ENCODE results near the gene TEX38.
"Not testable (repeated sequence)": the region's sequence is repeated elsewhere in the genome, so short reads cannot be mapped to it uniquely, and the experiment has no call there.

The TEX38 gene

DNA sequence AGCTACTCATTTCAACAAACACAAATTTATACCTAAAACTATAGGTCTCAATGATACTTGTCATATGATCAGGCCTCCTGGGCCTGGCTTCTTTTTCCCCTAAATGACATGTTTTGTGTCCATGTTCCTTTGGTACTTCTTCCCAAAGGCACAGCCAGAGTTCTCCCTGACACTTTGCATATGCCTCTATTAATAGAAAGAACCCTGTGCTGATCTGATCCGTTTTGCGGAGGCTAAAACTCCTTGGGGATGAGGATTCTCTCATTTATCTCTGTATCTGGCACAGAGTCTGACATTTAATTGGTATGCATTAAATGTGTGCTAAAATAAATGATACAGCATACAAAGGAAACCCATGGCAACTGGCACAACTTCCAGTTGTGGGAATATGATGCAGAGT lies 15.0 kb upstream of the TEX38 start:
- DNase-seq: no peak

DNA sequence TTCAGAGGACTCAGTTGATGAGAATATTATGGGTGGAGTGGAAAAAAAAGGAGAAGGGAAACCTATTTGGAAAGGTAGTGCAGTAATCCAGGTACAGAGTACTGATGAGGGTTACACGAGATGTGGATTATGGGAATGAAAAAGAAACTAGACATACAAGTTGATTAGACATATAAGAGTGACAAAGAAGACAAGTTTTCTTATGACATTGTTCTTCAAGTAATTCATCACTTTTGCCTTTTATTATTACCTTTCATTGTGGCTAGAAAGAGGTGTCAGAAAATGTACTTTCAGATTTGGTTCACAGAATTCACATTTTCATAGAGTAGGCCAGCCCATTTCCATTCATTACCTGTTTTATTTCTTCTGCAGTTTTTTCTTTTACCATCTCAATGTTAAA lies 13.9 kb upstream of the TEX38 start:
- no peak for DNase-seq

GRCh38 chr1:46659307-46659870 lies 12.3 kb upstream of the TEX38 start:
- DNase-seq: no peak

DNA sequence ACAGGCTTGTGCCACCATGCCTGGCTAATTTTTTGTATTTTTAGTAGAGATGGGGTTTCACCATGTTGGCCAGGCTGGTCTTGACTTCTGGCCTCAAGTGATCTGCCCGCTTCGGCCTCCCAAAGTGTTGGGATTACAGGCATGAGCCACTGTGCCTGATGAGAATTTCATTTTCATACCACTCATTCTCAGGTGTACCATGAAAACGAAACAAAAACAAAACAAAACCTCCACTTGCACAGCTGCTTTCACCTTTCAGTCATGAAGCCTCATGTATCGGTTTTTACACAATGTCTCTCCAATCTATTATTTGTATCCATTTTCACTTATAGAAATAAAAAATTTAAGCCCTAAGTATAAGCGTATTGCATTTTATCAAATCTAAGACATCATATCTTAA lies 11.5 kb upstream of the TEX38 start:
- DNase-seq: not testable (repeated sequence)

DNA sequence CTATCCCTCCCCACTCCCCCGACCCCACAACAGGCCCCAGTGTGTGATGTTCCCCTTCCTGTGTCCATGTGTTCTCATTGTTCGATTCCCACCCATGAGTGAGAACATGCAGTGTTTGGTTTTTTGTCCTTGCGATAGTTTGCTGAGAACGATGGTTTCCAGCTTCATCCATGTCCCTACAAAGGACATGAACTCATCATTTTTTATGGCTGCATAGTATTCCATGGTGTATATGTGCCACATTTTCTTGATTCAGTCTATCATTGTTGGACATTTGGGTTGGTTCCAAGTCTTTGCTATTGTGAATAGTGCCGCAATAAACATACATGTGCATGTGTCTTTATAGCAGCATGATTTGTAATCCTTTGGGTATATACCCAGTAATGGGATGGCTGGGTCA lies 8.7 kb upstream of the TEX38 start:
- DNase-seq: not testable (repeated sequence)

DNA sequence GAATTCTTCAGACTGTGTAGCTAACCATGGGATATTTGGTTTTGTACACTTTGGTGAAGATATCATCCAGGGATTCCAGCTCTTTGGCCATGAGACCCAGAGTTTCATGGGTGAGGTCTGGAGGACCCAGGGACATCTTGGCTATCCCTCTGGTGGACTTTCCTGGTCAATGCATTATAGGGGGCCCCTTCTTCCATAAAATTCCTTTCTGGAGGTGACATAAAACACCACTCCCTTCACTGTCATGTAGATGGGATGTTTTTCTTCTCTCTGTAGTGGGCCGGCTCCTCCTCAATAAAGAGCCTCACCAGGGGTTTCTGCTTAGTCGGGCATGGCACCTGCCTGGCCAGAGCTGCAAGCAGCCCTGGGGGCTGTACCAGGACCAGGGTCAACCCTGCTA lies 5.7 kb upstream of the TEX38 start:
- DNase-seq: no peak

- peak; percentile 84 for DNase-seq
These were observed 3.6 kb upstream of the TEX38 start, which contains the start of gene ATPAF1 for GRCh38 chr1:46667782-46668760. ATPAF1 (minus strand) TSS chr1:46668364; CDS start chr1:46668322, 42 bp downstream.

DNA sequence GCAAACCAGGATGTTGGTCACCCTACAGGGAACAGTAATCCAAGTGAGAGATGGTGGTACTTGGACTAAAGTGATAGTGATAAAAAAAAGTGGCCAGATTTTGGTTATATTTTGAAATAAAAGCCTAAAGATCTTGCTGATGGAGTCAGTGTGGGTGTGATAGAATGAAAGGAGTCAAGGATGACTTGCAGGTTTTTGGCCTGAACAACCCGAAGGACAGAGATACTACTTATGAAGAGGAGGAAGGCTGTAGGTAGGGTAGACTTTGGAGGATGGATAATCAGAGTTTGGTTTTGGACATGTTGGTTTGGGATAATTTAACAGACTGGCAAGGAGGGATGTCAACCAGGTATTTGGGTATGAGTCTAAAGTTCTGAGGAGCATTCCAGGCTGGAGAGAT lies 1.5 kb upstream of the TEX38 start:
- no peak for DNase-seq

DNA sequence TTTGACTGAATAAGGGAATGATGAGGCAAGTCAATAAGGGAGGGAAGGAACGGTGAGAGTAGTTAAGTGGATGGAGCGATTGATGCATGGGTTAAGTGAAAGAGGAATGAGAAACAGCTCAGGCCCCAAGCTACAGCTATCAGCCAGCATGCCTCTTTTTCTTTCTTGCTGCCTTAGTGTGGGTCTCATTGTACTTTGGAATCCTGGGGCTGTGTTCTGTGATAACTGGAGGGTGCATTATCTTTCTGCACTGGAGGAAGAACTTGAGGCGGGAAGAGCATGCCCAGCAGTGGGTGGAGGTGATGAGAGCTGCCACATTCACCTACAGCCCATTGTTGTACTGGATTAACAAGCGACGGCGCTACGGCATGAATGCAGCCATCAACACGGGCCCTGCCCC lies 1.0 kb downstream of the TEX38 start:
- DNase-seq: no peak

DNA sequence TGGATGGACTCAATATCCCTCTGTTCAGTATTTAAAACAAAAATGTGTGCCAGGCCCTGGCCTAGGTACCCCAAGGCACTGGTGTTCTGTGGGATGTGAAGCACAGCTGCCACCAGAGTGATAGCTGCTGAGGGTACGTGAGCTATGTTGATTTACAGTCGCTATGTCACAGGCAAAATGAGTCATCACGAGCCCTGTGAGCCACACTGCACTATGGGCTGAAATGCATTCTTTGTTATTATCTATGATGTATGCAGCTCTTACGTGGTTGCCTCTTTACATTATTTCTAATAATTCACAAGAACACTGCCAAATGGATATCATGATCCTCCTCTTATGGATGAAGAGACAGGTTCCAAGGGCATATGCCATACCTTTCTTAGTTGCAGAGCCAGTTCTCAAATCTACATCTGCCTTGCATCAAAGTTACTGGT lies 2.1 kb downstream of the TEX38 start:
- DNase-seq: no peak

- DNase-seq: no peak
These were observed 4.1 kb downstream of the TEX38 start for GRCh38 chr1:46675549-46676314.

DNA sequence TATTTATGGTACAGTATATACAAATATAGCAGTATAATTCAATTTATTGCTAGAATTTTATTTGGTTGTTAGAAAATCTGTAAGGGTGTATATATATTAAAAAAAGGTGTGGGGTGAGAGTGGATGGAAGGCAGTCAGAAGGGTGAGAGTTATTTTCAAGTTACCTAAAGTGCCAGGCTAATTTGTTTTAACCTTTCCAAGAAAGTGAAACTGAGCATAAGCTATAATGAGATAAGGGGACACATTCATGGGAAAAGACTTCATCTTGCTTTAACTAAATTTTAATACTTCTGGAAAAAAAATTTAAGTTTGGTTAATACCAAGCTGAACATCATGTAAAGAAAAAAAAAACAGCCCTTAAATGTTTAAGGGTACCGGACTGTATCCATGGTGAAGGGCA lies 4.9 kb downstream of the TEX38 start:
- DNase-seq: no peak

DNA sequence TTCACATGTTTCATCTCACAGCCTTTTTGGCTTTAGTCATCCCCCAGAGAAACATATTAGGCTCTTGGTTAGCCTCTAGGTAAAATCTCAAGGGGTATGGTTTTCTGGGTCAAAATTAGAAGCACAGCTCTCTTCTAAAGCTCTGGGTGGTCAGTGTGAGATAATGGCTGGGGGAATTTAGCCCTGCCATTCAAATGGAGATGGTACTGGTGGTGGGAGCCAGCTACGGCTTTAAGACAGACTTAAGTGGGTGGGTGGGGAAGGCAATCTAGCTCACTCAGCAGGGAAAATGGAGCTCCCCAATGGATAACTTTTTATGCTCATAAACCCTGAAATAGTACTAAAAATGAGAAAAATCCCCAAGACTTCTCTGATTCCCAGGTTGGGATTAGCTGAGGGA lies 5.7 kb downstream of the TEX38 start:
- DNase-seq: no peak

GRCh38 chr1:46679789-46680573 lies 8.3 kb downstream of the TEX38 start:
- no peak for DNase-seq

GRCh38 chr1:46681333-46682034 lies 9.8 kb downstream of the TEX38 start:
- DNase-seq: no peak

GRCh38 chr1:46682064-46682463 lies 10.4 kb downstream of the TEX38 start:
- DNase-seq: no peak

DNA sequence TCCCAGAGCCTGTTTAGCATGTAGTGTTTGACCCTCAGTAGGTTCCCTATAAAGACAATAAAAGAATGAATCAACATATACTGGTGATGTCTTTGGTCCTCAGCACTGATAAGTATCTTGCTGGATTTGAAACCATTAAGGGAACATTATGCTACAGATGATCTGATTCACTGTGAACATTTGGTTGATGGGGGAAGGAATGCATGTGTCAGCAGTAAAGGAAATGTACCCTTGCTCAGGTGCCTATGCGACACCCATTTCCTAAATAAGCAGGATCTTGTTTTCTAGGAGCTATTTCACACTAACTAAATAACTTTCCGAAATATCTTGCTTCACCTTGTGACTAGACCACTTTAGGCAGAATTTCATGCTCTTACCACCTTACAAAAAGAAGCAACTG lies 13.0 kb downstream of the TEX38 start:
- DNase-seq: no peak

DNA sequence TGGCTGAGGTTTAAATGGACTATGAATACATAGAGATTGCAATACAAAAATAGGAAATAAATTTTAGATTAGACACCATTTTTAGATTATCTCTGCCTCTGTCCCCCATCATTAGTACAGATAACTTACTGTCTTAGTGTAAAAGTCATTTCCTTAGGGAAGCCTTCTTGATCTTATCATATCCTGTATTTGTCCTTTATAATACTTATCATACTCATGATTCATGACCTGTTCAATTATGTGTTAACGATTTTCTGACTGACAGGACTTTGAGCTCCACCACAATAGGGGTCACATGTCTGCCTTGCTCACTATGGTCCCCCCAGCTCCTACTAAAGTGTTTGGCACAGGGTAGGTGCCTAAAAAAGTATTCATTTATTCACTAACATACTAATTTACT lies 14.6 kb downstream of the TEX38 start:
- no peak for DNase-seq

DNA sequence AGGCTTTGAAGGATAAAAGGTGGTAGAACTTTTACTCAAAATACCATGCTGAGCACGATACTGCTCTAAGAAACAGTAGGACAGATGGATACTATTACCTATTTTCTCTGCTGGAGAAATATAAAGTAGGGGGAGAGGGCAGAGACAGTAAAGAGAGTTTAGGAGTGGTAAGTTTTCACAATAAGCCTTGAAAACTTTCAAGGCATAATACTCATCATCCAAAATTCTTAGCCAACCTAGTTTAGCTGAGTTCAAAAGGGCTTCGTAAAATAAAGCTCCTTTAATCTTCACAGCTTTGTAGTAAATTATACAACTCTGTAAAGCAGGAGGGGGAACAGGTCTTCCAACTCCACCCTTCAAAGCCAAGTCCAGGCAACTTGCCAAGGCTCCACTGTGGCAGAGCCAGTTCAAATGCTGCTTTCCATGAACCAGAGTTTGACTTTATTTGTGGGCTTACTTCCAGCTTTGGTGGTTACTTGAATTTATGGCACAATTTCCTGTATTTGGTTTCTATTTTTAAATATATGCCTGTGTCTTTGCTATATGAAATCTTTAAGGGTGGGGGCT lies 15.5 kb downstream of the TEX38 start:
- DNase-seq: peak; percentile 52

DNA sequence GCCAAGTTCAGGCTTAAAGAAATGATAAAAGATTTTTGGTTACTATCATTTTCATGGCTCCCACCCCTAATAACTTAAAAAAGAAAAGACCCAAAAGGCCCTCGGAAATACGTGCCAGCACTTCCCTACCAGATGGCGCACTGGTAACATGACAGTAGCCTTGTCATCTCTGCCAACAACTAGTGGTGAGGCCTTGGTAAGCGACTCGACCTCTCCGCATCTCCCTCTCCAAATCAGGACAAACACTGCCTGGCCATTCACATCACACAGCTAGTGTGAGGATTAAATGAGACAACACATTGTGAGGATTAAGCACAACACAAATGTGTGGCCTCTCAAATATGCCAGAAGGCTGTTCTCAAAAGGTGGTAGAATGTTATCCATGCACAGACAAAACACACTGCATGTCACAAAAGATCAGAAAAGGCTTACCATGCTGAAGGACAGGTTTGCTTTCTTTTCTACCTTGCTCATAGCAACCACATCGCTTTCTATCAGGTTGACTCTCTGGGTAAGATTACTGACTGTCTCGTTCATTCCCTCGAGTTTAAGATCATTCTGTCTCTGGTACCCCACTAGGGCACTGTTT lies 16.4 kb downstream of the TEX38 start:
- DNase-seq: no peak

- DNase-seq: no peak
These were observed 17.7 kb downstream of the TEX38 start for GRCh38 chr1:46689356-46689755.
